ENCODE data around the gene TRIP4.

- TF ChIP-seq POLR2AphosphoS5 (IDR thresholded peaks at IDR 0.05) = no peak
- no peak for TF ChIP-seq CTCF (IDR thresholded peaks at IDR 0.05)
- TF ChIP-seq POLR2A (IDR thresholded peaks at IDR 0.05) = no peak
These were observed 50.3 kb downstream of the TRIP4 start for GRCh38 chr15:64437982-64438381.

Data from transverse colon (tissue), 4 donors.